Large intestine (tissue), 3 donors: Measurements from ENCODE around the gene FYN. TPM values are rescaled to one million over a fixed set of nuclear protein-coding genes. Genes with fewer than 3 reads are reported as not detected.

ENCODE experiments used
- DNase-seq, 2 donors: peaks; one replicate each; pipeline versions ENCODE4 v3.0.0 to v3.0.0-alpha.2; 2013
- H3K27ac ChIP-seq: one replicate; pipeline ENCODE4 v1.5.1; 2013; ENCODE audit warnings: low read length
- H3K27me3 ChIP-seq: 2 replicates; pipeline ENCODE4 v1.6.1; 2013; ENCODE audit warnings: low read length; ENCODE audit not compliant: control insufficient read depth, insufficient read depth
- H3K36me3 ChIP-seq: 2 replicates; pipeline ENCODE4 v1.6.1; 2013; ENCODE audit warnings: low read length; ENCODE audit not compliant: control insufficient read depth, insufficient read depth
- H3K4me1 ChIP-seq: one replicate; pipeline ENCODE4 v1.6.1; 2013; ENCODE audit warnings: low read length; ENCODE audit not compliant: control insufficient read depth, insufficient read depth
- H3K4me3 ChIP-seq: one replicate; pipeline ENCODE4 v1.5.1; 2013; ENCODE audit warnings: low read length
- H3K9me3 ChIP-seq: one replicate; pipeline ENCODE4 v1.6.1; 2013; ENCODE audit warnings: mild to moderate bottlenecking, low read depth, low read length, moderate library complexity; ENCODE audit not compliant: control insufficient read depth
- WGBS: methylation state at CpG from one replicate; pipeline ENCODE4 v1.1.5; 2013; ENCODE audit warnings: low lambda C conversion rate; ENCODE audit not compliant: insufficient coverage; 5-methylcytosine and 5-hydroxymethylcytosine counted together
- polyA plus RNA-seq: library from polyadenylated mRNA; unstranded; fragments of 120-200 nt; gene quantifications from one replicate; pipeline ENCODE4 v1.2.1, GENCODE V29; 2013

The FYN gene
- polyA plus RNA-seq, 1 donor = 46.0 TPM

DNA sequence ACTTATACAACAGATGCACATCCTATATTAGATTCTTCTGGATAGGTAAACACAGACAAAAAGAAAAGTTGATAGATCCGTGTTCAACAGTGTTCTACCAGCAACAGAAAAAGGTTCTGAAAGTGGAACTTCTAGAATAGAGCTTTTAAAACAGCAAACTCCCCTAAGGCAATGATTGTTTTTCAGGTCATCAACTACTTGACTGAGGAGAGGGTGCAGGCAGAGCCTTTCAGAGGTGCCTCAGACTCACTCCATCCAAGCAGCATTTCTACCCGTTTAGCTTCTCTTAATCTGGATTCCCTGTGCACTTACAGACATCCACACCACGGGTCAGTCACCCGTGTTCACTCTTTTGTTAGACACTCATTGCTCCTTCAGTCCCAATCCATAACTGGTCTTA is 28.9 kb downstream of the FYN start:
- H3K27ac ChIP-seq = no peak overlapping the region
- no peaks in the 10 kb centered on the region for H3K9me3 ChIP-seq
- H3K36me3 ChIP-seq = no peaks in the 10 kb centered on the region
- no CpG with 5 or more reads among the region's 4 CpGs for WGBS
- no peak overlapping the region for H3K4me3 ChIP-seq
- DNase-seq = no peak
- no peaks in the 10 kb centered on the region for H3K27me3 ChIP-seq
- peaks cover 14% of the 10 kb centered on the region for H3K4me1 ChIP-seq

DNA sequence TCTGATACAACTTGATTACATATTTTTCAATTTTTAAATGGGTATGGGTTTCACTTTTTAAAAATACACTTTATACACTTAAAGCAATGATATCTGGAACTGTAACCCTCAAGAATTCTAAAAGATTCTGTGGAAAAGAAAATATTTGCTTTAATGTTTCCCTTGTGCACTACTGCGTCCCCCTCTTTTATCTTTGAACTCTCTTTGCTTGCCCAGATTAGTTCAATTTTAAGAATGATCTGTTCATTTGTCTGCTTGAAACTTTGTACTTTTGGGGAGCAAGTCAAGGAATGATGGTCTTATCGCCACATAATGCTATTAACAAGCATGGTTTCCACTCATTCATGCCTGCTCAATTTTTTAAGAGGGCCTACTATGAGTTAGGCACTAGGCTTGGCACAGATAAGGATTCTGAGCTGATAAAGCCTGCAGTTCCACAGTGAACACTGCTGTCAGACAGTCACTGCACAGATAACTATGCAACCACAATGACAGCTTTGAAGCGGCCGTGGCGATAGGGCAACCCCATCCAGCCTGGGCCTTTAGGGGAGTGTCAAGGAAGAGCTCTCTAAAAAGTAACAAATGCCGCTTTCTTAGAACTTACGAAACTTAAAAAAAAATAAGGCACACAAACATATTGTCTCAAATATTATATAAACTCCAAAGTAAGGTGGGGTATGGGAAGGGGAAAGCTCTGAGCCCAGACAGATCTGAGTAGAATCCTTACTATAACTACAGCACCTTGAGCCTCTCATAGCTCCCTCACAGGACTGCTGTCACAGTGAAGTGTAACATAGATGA is 29.7 kb downstream of the FYN start:
- DNase-seq = peak in 1 of 2 donors; percentile 25
- Histone ChIP-seq H3K27ac (no peak overlapping the region), H3K27me3 (no peaks in the 10 kb centered on the region), H3K4me3 (no peak overlapping the region), H3K4me1 (peaks cover 14% of the 10 kb centered on the region), H3K9me3 (no peaks in the 10 kb centered on the region), H3K36me3 (no peaks in the 10 kb centered on the region)
- 54% methylated on average over 4 of the region's 7 CpGs for WGBS

DNA sequence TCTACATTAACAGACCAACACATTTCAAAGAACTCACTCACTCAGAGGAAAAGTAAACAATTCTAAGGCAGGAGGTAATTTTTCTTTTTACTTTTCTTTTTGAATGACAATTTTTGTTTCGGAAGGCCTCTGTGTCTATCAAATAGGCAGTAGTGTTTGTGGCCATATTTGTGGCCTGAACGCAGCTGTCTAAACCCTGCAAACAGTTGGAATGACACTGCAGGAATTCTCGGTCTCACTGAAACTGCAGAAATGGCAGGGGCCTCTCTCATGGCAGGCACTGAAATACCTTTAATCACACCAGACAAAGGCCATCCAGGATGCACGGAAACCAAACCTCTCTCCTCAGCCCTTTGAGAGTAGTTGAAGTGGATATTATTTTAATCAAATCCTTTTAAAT is 30.4 kb downstream of the FYN start:
- peaks cover 14% of the 10 kb centered on the region for H3K4me1 ChIP-seq
- H3K27me3 ChIP-seq = no peaks in the 10 kb centered on the region
- DNase-seq = peak in 1 of 2 donors; percentile 21
- no peak overlapping the region for H3K27ac ChIP-seq
- no peaks in the 10 kb centered on the region for H3K9me3 ChIP-seq
- no peaks in the 10 kb centered on the region for H3K36me3 ChIP-seq
- 38% methylated on average over 1 of the region's 4 CpGs for WGBS
- H3K4me3 ChIP-seq = no peak overlapping the region

DNA sequence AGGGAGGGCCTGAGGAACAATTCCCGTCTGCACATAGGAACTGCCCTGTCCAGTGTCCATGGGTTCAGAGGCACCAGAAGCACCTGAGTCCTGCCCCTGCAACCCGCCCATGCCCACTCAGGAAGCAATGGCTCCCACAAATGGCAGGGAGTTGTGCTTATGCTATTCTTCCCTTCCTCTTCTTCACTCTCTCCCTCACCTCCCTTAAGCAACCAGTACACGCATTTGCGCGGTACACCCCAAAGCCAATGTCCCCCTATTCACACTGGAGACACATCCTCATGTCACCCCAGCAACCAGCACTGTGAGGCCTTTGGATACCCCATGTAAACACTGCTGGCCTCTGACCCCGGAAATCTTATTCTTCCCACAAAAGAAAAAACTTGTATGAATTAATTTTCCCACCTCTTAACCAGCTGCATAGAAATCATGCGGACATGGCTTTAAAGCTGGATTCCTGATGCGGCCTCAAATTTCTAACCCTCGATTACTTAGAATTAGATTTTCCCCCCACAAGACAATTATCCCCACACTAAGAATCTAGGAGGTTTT is 30.9 kb downstream of the FYN start:
- H3K4me3 ChIP-seq = no peak overlapping the region
- no peaks in the 10 kb centered on the region for H3K9me3 ChIP-seq
- H3K27ac ChIP-seq = no peak overlapping the region
- DNase-seq = no peak
- H3K4me1 ChIP-seq = peaks cover 14% of the 10 kb centered on the region
- no peaks in the 10 kb centered on the region for H3K27me3 ChIP-seq
- no peaks in the 10 kb centered on the region for H3K36me3 ChIP-seq
- 100% methylated on average over 1 of the region's 9 CpGs for WGBS

DNA sequence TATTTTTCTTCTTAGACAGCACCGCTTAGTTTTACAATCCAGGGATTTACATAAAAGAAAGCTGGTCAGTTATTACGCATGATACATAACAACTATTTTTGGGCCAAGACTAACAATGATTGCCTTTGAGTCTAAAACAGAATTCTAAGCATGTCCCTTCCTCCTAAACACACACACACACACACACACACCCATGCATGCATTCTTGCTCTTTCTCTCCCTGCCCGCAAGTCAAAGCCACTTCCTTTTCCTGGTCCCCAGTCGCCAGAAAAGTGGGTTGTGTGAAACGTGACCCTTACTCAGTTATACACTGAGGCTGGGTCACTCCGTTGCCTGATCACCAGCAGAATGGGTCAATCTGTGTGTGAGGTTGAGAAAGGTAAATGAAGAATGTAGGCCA is 31.4 kb downstream of the FYN start:
- Histone ChIP-seq H3K36me3 (no peaks in the 10 kb centered on the region), H3K9me3 (no peaks in the 10 kb centered on the region), H3K4me1 (peaks cover 14% of the 10 kb centered on the region), H3K4me3 (no peak overlapping the region), H3K27ac (no peak overlapping the region), H3K27me3 (no peaks in the 10 kb centered on the region)
- 100% methylated on average over 1 of the region's 6 CpGs for WGBS
- DNase-seq = no peak

DNA sequence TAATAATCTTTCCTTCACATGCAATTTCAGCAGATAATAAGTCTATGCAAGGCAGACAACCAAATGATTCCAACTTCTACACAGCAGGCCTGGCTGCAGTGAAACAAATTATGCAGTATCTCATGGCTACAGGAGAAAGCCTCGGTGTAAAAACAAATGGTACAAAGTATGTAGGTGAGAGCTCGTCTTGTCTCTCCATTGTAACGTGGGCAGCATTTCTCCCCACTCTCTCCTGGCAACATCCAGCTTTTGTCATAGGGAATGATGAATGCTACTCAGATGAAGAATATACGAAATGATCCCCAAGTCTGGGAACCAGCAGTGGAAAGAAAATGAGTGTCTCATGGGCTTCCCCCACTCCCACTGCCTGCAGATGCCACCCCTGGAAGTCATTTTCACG is 32.4 kb downstream of the FYN start:
- peaks cover 12% of the 10 kb centered on the region for H3K4me1 ChIP-seq

DNA sequence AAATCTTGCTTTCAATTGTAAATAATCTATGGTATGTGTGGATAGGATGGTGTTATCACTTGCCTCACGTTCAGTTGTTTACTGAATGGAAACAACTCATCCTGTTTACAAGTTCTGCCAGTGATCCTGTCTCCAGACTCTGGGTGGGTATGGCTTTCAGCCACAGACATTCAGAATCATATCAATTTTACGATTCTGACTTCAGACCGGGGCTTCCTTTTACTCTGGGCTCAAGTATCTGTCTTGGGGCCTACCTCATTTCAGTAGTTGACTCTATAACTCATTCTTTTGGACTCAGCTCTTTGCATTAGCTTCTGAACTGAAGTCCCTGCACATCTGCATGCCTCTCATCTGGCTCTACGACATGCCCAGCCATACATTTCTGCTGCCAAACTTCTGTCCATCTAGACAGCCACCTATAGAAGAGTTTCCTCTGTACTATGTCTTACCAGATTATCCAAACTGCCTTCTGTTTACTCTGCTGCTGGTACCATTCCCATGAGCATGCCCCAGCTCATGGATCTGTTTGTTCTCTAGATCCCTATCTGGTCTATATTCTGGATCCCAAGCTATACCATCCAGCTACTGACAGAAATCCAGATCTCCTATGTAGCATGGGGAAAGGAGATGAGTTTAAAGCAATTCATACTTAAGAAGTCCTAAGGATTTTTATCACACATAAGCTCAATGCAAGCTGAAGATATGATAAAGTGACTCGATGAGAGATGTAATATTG is 34.3 kb downstream of the FYN start:
- Histone ChIP-seq H3K36me3 (no peaks in the 10 kb centered on the region), H3K4me3 (no peak overlapping the region), H3K4me1 (peaks cover 3% of the 10 kb centered on the region), H3K27me3 (no peaks in the 10 kb centered on the region), H3K27ac (no peak overlapping the region), H3K9me3 (no peaks in the 10 kb centered on the region)
- no CpG with 5 or more reads among the region's 5 CpGs for WGBS
- DNase-seq = no peak

More for the DNA sequence above, 32.4 kb downstream of the FYN start:
- DNase-seq = no peak
- H3K27ac ChIP-seq = no peak overlapping the region
- no peak overlapping the region for H3K4me3 ChIP-seq
- H3K36me3 ChIP-seq = no peaks in the 10 kb centered on the region
- 82% methylated on average over 2 of the region's 5 CpGs for WGBS
- H3K9me3 ChIP-seq = no peaks in the 10 kb centered on the region
- no peaks in the 10 kb centered on the region for H3K27me3 ChIP-seq

DNA sequence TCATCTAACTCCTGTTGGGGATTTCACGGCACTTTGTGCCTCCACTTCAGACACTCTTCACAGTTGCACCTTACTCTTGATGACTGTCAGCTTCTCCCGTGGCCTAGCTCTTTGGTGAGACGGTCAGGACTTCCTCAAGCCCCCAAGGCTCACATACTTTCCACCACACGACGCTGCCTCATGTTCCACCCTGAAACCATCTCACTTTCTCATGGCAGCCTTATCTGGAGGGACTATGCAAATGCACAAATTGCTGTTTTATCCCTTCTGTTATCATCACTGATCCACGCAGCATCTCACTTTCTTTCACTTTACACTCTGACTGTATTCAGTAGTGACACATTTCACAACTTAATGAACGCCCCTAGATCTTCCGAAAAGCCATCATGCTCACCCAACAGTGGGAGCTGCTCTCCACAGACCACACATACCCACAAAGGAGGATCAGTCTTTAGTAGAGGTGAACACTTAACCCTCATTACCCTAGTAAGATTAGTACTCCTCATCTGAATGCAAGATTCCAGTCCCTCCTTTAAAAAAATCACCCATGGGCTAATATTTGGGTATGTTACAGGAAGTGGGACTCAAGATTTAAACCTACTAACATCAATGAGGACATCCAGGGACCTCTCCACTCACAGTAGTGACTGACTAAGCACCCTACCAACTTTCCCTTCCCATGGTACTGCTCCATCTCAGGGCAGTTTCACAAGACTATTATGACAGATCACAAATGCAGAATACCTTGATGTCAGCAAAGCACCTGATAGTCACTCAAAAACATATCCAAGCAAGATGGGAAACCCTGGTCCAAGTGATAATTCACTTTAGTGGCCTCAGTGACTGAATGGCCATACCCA is 35.4 kb downstream of the FYN start:
- WGBS = 90% methylated on average over 2 of the region's 8 CpGs
- peaks cover 1% of the 10 kb centered on the region for H3K4me1 ChIP-seq
- DNase-seq = no peak
- no peaks in the 10 kb centered on the region for H3K27me3 ChIP-seq
- no peaks in the 10 kb centered on the region for H3K36me3 ChIP-seq
- H3K9me3 ChIP-seq = no peaks in the 10 kb centered on the region
- H3K4me3 ChIP-seq = no peak overlapping the region
- no peak overlapping the region for H3K27ac ChIP-seq

DNA sequence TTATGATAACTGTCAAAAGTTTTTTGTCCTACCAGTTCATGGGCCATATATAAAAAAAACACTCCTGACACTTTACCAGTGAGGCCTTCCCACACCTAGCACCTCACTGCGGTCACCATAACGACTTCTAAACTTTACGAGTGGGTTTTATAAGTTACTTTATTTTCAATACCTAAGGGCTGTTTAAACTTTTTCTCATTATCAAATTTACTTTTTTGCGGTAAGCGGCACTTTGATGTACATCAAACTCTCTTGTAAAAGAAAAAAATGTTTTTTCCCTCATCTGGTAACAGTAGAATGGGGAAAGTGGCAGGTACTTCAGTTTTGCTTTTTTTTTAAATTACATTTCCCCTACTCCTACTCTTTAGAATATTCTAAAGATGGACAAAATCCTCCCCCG is 36.2 kb downstream of the FYN start:
- H3K9me3 ChIP-seq = no peaks in the 10 kb centered on the region
- H3K4me3 ChIP-seq = no peak overlapping the region
- H3K27ac ChIP-seq = no peak overlapping the region
- no peak for DNase-seq
- 100% methylated on average over 5 of the region's 6 CpGs for WGBS
- no peaks in the 10 kb centered on the region for H3K36me3 ChIP-seq
- H3K27me3 ChIP-seq = no peaks in the 10 kb centered on the region
- H3K4me1 ChIP-seq = no peaks in the 10 kb centered on the region

DNA sequence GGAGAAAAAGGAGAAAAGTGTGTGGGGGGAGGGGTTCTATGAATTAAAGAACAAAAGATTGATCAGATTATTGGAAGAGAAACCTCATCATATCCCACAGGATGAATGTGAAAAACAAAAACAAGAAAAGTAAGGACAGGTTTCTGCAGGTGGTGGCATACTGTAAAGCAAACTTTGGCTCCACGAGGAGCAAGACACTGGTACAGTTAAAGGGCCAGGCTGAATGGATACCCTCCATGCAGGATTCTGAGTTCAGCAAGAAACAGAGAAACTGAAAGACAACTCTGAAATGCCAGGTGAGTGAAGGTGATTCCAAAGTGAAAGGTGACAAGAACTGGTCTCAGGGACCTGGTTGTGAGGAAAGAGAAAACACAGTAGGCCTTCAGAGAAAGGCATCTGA is 37.4 kb downstream of the FYN start:
- no peaks in the 10 kb centered on the region for H3K9me3 ChIP-seq
- no peak for DNase-seq
- 71% methylated on average over 1 of the region's 1 CpG for WGBS
- no peaks in the 10 kb centered on the region for H3K4me1 ChIP-seq
- no peak overlapping the region for H3K4me3 ChIP-seq
- H3K27me3 ChIP-seq = no peaks in the 10 kb centered on the region
- H3K36me3 ChIP-seq = no peaks in the 10 kb centered on the region
- no peak overlapping the region for H3K27ac ChIP-seq
